COLO668 (cell line): ENCODE results near the gene C6orf118.

Experiments used
- DNase-seq: peaks from one replicate; lab custom pipeline; 2025; ENCODE audit not compliant: unreplicated experiment; lab: John Stamatoyannopoulos, UW

Gene C6orf118

DNA sequence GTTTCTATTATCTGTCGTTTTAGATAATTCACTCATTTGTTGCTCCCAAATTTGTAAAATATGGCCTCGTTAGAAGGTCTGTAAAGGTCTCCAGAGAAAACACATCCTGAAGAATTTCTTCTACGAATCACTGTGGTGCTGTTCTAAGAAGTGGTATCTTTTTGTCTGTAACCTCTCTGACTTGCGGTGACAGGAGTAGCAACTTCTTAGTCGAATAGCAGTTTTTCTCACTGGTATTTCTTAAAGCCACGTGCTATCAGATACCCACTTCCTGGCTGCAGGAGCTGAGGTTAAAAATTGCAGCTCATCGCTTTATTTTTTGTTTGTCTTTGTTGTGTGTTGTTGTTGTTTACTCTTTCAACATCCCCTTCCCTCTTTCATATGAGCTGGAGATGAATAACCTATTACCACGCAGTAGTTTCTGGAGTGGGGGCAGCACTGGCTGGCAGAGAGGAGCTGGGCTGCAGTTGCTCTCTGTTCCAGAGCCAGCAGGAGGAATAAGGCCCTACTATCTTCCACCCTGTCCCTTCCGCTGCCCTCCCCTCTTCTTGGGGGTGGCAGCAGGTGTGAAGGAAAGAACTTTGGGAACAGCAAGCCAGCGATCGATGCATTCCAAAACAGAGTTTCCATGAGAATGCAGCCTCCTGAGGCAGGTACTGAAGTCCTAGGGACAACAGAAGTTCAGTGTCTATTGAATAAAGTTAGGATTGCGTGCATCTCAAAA, 64.7 kb downstream of the C6orf118 start:
- no peak for DNase-seq

DNA sequence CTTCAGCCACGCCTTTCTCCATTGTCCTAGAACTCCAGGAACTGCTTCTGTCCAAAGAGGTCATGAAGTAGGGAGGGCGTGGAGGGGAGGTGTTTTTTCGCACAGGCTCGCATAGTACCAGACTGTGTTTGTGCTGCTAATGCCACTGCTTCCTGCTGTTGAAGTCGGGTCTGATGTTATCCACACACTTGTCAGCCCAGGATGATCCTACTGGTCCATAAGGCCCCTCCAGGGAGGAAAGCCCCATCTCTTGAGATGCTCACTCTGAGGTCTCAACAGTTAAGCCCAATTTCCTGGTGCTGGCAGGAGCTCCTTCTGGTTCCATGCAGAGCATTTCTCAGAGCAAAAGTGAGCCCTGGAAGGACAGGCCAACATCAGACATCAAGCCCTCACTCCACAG, 65.6 kb downstream of the C6orf118 start:
- DNase-seq, result no peak

GRCh38 chr6:165236326-165236725, 73.1 kb downstream of the C6orf118 start:
- DNase-seq, result no peak

DNA sequence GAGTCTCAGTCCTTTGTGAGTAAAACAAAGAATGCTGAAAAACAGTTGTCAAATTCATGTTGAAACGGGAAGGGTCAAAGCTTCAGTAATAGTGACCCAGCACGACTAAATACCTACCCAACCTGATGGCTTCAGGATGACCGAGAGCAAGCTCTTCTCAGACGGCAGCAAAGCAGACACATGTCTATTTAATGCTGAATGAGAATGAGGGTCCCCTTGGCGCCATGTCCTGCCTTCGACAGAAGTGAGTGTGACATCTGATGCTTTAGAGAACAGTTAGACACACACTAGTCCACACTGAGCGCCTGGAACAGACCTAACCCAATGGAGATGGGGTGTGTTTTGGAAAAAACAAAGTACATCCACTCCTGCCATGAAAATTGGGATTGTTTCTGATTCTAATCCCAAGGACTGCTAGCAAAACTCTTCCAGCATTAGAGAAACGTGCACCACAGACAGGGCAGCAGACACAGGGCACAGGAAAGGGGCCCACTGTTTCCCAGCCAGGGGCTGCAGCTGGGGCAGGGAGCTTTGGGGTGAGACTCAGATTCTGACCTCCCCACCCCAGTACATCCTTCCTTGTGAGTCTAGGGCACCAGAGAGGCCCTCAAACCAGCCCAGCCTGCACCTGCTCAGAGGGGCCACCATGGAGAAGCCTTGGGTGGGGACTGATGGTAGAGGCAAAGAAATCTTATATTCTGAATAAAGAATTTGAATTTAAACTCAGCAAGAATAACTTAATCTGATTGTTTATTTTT, 76.5 kb downstream of the C6orf118 start:
- no peak for DNase-seq

- DNase-seq, result no peak
Observed at GRCh38 chr6:165231581-165232561, 77.5 kb downstream of the C6orf118 start.

DNA sequence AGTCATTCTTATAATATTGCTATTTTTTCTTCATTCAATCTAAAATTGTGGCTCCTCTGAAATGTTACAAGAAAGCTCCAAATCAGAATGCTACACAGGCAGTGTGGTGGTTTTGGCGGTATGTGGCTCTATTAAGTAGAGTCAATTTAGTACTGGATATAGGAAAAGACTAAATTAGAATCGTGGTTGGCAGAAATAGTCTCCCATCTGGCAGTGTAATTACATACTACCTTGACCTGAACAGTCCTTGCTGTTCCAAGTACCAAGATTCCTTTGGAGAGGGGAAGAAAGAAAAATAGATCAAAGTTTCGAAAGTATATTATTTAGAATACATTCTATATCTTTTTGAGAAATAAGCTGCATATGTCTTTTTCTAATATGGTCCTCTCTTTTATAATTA, 78.2 kb downstream of the C6orf118 start:
- no peak for DNase-seq
